ENCODE data around the gene TSEN54.

GRCh38 chr17:75475851-75476250 is 40.5 kb upstream of the TSEN54 start:
- TF ChIP-seq CTCF (IDR thresholded peaks at IDR 0.05; ENCODE audit: insufficient read depth, low read length, poor library complexity, severe bottlenecking) (no peak), EZH2phosphoT487 (conservative IDR thresholded peaks at IDR 0.05; ENCODE audit: low read length) (no peak)
